HK-2 (cell line): ENCODE results near the gene ZNF579.
A peak's percentile ranks its signal among the peaks of the same experiment; 100 is the strongest.
"Not testable (repeated sequence)": the region's sequence is repeated elsewhere in the genome, so short reads cannot be mapped to it uniquely, and the experiment has no call there.

Source experiments
- DNase-seq: peaks from one replicate; pipeline ENCODE4 v3.0.0-alpha.2; 2018; ENCODE audit not compliant: unreplicated experiment

Gene ZNF579

DNA sequence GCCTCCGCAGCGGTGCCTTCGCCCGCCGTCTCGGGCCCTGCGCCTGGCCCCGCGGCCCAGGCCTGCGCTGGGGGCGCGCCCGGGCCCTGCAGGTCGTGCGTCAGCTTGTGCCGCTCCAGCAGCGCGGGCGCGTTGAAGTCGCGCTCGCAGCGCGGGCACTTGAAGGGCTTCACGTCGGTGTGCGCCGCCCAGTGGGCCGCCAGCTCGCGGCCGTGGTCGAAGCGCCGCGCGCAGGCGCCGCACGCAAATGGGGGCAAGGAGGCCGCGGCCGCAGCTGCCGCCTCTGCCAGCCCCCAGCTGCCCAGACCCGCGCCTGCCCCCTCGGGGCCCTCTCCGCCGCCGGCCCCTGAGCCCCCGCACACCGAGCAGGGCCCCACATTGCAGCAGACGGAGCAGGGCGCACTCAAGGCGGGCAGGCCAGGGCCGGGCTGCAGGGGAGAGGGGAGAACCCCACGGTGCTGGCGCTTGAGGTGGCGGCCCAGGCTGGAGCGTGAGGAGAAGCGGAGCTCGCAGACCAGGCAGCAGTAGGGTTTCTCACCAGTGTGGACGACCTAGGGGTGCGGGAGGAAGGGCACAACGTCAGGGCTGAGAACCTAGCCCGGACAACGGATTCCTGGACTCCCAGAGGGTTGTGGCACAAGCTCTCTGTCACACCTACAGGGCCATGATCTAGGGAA is 12.6 kb upstream of the ZNF579 start:
- DNase-seq = no peak

GRCh38 chr19:55592391-55593090 is 11.9 kb upstream of the ZNF579 start:
- no peak for DNase-seq

DNA sequence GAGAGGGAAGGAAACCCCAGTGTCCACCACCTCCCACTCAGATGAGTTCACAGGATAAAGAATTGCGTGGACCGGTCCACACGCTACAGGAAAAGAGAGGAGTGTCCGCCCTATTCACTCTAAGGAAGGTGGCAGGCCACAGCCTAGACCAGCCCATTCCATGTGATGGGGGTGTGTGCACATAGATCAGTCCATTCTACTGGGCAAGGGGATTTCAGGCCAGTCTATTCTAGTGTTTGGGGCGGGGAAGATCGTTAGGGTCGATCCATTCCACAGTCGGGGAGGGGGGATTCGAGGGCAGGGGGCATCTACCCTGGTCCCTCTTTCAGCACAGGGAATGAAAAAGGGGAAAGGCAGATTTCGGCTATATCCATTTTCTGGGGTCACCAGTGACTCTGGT is 10.9 kb upstream of the ZNF579 start:
- no peak for DNase-seq

GRCh38 chr19:55590617-55591016 is 10.0 kb upstream of the ZNF579 start:
- no peak for DNase-seq

- DNase-seq = no peak
These were observed 9.5 kb upstream of the ZNF579 start for GRCh38 chr19:55590109-55590508.

DNA sequence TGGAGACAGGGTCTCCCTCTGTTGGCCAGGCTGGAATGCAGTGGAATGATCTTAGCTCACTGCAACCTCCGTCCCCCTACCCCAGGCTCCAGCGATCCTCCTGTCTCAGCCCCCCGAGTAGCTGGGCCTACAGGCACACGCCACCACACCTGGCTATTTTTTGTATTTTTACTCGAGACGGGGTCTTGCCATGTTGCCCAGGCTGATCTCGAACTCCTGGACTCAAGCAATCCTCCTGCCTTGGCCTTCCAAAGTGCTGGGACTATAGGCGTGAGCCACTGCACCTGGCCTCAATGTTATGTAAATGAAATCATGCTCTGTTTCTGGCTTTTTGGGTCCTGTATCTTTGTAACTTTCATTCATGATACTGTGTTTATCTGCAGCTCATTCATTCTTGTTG is 8.1 kb upstream of the ZNF579 start:
- DNase-seq = no peak

DNA sequence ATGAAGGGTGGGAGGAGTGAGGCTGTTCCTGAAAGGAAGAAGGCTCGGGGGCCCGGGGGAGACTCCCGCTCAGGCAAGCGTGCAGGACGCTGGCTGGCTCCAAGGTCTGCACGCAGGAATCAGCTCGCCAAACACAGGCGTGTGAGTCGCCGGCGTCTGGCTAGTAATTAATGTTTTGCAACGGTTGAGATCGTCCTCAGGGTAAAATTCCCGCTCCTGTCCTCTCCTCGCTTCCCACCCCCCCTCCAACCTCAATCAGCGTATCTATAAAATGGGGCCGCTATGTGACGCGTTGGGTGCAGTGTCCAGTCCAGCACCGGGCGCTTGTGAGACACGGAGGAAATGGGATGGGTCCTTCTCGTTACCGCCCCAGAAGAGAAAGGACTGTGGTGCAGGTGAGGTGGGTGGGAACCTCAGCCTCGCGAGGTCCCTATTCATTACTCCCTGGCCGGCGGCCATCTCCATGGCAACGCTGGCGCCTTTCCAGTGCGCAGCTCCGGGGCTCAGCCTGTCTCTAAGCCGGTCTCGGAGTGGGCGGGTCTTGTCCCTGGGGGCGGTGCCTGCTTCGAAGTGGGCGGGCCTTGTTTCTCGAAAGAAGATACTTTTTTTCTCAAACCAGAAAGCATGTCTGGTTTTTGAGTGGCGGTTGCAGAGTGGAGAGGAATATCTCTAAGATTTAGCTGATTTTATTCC is 6.5 kb upstream of the ZNF579 start:
- DNase-seq = peak; percentile 100

GRCh38 chr19:55585658-55586339 is 5.2 kb upstream of the ZNF579 start:
- DNase-seq = peak; percentile 98

GRCh38 chr19:55584871-55585270 is 4.2 kb upstream of the ZNF579 start:
- no peak for DNase-seq

DNA sequence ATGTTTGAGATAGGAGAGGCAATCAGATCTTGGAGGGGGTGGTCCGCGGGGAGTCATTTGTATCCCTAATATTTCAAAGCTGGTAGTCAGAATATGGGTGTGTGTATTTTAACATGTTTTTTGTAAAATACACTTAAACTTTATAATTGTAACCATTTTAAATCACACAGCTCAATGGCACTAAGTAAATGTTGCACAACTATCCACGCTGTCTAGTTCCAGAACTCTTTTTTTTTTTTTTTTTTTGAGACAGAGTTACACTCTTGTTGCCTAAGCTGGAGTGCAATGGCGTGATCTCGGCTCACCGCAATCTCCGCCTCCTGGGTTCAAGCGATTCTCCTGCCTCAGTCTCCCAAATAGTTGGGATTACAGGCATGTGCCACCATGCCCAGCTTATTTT is 3.2 kb upstream of the ZNF579 start:
- DNase-seq = not testable (repeated sequence)

- DNase-seq = not testable (repeated sequence)
These were observed 1.6 kb upstream of the ZNF579 start for GRCh38 chr19:55582284-55582683.

GRCh38 chr19:55581823-55582223 is 1.2 kb upstream of the ZNF579 start:
- peak; percentile 60 for DNase-seq

DNA sequence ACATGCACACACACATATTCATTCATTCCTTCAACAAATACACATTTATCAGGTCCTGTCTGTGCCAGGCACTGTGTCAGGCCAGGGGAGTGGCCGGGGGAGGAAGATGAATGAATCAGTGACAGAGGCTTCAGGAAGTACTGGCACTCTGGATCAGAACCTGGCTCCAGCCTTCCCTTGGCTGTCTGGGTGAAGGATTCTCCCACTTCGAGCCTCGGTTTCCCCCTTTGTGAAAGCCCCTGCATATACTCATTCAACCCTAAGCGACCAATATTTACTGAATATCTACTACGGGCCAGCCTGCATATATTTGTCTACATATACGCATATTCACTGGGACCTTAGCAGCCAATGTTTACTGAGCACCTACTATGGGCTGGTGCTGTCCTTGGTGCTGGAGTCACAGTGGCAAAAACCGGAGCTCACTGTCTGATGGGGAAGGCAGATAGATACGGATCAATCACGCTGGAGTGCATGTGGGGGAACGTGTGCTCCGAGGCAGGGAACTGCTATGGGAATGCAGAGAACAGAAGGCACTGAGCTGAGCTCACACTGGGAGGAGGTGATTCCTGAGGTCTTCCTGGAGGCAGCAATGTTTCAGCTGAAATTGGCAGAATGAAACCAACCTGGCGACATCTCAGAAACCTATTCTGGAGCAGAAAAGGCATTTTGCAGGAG is 636 bp upstream of the ZNF579 start:
- DNase-seq = peak; percentile 44

DNA sequence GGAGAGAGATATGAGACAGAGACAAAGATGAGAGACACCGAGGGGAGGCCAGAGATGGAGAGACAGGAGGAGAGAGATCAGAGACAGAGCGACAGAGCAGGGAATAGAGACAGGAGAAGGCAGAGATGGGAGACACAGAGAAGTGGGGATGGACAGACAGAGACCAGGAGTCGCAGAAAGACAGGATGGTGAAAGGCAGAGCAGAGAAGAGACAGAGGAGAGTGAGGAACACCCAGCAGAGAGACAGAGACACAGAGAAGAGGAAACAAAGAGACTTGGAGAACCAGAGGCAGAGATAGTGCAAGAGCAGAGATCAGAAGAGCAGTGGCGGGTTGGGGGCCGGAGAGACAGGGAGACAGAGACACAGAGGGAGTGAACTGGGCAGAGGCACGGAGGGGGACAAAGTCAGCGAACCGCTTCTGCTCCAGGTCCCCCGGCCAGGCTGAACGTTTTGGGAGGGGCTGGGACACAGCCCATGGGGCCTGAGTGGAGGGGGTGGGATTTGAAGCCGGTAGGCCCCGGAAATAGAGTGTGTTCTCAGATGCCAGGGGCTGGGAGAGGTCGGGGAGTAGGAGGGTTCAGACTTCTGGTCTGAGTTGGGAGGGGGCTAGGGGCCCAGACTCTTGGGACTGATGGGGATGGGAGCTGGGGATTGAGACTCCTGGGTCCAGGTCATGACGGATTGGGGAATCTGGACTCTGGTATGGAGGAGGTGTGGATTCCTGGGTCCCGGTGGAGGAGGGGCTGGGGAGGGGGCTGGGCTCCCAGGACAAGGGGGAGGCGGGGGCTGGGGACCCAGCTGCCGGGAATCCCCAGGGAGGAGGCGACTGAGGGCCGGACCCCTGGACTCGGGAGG is 654 bp downstream of the ZNF579 start:
- peak; percentile 55 for DNase-seq

- no peak for DNase-seq
These were observed 1.6 kb downstream of the ZNF579 start for GRCh38 chr19:55578761-55579747.

- DNase-seq = no peak
These were observed 2.5 kb downstream of the ZNF579 start for GRCh38 chr19:55578031-55578760.

DNA sequence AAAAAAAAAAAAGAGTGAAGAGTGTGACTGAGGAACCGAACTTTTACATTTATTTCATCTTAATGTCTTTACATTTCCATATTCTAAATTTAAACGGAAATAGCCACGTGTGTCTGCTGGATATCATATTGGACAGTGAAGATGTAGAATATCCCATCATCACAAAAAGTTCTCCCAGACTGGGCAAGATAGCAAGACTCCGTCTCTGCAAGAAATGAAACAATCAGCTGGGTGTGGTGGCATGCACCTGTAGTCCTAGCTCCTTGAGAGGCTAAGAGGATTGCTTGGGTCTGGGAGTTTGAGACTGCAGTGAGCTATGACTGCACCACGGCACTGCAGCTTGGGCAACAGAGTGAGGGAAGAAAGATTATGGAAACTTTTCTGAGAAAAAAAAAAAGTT is 3.9 kb downstream of the ZNF579 start:
- no peak for DNase-seq

DNA sequence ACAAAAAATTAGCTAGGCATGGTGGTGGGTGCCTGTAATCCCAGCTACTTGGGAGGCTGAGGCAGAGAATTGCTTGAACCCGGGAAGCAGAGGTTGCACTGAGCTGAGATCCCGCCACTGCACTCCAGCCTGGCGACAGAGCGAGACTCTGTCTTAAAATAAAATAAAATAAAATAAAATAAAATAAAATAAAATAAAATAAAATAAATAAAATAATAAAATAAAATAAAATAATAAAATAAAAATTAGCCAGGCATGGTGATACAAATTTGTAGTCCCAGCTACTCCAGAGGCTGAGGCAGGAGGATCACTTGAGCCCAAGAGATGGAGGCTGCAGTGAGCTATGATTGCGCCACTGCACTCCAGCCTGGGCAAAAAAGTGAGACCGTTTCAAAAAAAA is 6.7 kb downstream of the ZNF579 start:
- DNase-seq = not testable (repeated sequence)

- DNase-seq = not testable (repeated sequence)
These were observed 11.2 kb downstream of the ZNF579 start for GRCh38 chr19:55569477-55569876.
